ENCODE data around the gene LRMDA. TPM values are rescaled to one million over a fixed set of nuclear protein-coding genes. Genes with fewer than 3 reads are reported as not detected.
A peak's percentile ranks its signal among the peaks of the same experiment; 100 is the strongest.

Gene LRMDA
- total and polyA plus RNA-seq, 2 of the 13 experiments (the other 11 are each of a cell fraction or from before 2014, with no cell fraction given) = 13.4 to 22.0 TPM

DNA sequence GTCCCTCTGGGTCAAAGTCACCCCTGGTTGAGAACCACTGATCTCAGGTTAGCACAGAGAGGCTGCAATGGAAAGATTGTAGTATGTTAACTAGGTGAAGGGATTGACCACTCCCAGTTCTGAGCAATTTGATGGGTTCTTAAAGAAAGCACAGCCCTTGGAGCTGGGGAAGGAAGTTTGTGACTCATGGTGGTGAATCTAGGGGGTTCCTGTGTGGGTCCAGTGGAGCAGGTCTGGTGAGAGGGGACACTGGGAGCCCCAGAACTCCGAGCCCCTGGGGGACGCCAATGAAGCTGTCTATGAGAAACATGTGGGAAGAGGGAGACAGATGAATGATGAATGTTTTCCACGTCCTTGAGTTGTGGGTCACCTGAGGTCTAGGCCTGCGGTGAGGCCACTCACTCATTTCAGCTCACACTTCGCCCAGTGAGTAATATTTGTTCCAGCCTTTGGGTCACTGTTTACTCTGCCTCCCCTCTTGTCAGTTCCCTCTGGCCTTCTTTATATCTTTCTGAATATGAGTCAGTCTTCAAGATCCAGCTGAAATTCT is 341.9 kb downstream of the LRMDA start (continued):
- TF ChIP-seq CSRNP1 (CRISPR knock-in tag; IDR thresholded peaks at IDR 0.05) = no peak
- TF ChIP-seq ZNF317 (CRISPR knock-in tag; IDR thresholded peaks at IDR 0.05) = 0 out of 2 replicates have a peak, but pooled peaks have one; percentile 43
- TF ChIP-seq ZNF670 (CRISPR knock-in tag; IDR thresholded peaks at IDR 0.05; ENCODE audit: borderline replicate concordance) = no peak
- TF ChIP-seq BCL6 (CRISPR knock-in tag; IDR thresholded peaks at IDR 0.05) = peak; percentile 84
- TF ChIP-seq AHDC1 (CRISPR knock-in tag; IDR thresholded peaks at IDR 0.05; ENCODE audit: borderline replicate concordance) = peak; percentile 85
- no peak for TF ChIP-seq YEATS4 (CRISPR knock-in tag; IDR thresholded peaks at IDR 0.05; ENCODE audit: borderline replicate concordance)
- TF ChIP-seq, protein P1, sequence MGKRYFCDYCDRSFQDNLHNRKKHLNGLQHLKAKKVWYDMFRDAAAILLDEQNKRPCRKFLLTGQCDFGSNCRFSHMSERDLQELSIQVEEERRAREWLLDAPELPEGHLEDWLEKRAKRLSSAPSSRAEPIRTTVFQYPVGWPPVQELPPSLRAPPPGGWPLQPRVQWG (CRISPR knock-in tag; IDR thresholded peaks at IDR 0.05; ENCODE audit: borderline replicate concordance, low read depth) = no peak
- TF ChIP-seq, protein P2, sequence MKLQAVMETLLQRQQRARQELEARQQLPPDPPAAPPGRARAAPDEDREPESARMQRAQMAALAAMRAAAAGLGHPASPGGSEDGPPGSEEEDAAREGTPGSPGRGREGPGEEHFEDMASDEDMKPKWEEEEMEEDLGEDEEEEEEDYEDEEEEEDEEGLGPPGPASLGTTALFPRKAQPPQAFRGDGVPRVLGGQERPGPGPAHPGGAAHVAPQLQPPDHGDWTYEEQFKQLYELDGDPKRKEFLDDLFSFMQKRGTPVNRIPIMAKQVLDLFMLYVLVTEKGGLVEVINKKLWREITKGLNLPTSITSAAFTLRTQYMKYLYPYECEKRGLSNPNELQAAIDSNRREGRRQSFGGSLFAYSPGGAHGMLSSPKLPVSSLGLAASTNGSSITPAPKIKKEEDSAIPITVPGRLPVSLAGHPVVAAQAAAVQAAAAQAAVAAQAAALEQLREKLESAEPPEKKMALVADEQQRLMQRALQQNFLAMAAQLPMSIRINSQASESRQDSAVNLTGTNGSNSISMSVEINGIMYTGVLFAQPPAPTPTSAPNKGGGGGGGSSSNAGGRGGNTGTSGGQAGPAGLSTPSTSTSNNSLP (IDR thresholded peaks at IDR 0.05; ENCODE audit: low read depth, low read length) = peak; percentile 61
- TF ChIP-seq ZNF124 (CRISPR knock-in tag; IDR thresholded peaks at IDR 0.05) = peak; percentile 49; the same call in 1 of the 2 replicates
- no peak for TF ChIP-seq ZNF672 (CRISPR knock-in tag; IDR thresholded peaks at IDR 0.05)
- TF ChIP-seq ZNF614 (CRISPR knock-in tag; IDR thresholded peaks at IDR 0.05; ENCODE audit: borderline replicate concordance) = no peak
- no peak for TF ChIP-seq PHF20 (CRISPR knock-in tag; IDR thresholded peaks at IDR 0.05)
- TF ChIP-seq CTCF (CRISPR knock-in tag; IDR thresholded peaks at IDR 0.05) = 0 out of 2 replicates have a peak, but pooled peaks have one; percentile 17

Data from HepG2 (cell line).